ENCODE measurements around the gene ALCAM.
"Not testable (repeated sequence)": the region's sequence is repeated elsewhere in the genome, so short reads cannot be mapped to it uniquely, and the experiment has no call there.

ALCAM gene

GRCh38 chr3:105537371-105538080, 170.8 kb downstream of the ALCAM start:
- DNase-seq = no peak

DNA sequence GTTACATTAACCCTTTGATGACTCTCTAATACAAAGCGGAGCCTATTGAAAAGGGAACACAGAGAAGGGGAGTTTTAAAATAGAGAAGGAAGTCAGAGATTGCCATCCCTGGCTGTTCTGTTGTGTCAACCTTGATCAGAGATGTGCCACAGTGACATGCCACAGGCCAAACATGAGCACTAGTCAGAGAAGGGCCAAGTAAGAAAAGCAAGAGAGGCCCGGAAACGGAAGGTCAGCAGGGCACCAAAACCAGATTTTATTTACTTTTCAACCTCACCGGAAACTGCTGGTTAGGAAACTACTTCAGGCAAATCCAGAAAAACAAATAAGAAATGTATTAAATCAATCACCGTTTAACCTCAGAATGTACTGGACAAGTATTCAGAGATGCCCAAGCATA, 171.8 kb downstream of the ALCAM start:
- DNase-seq = no peak

DNA sequence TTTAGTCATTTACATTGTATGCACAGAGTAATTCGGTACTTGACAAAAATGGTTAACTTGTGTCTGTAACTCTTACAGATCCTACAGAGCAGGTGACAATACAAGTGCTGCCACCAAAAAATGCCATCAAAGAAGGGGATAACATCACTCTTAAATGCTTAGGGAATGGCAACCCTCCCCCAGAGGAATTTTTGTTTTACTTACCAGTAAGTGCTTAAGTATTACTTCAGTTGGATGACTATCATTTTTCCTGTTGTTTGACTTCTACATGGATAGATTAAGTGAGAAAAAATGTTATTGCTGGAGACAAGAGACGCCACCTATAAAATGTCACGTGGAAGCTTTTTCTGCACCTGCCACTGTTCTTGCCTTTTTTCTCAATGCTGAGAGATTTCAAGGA, 173.2 kb downstream of the ALCAM start:
- DNase-seq = no peak

DNA sequence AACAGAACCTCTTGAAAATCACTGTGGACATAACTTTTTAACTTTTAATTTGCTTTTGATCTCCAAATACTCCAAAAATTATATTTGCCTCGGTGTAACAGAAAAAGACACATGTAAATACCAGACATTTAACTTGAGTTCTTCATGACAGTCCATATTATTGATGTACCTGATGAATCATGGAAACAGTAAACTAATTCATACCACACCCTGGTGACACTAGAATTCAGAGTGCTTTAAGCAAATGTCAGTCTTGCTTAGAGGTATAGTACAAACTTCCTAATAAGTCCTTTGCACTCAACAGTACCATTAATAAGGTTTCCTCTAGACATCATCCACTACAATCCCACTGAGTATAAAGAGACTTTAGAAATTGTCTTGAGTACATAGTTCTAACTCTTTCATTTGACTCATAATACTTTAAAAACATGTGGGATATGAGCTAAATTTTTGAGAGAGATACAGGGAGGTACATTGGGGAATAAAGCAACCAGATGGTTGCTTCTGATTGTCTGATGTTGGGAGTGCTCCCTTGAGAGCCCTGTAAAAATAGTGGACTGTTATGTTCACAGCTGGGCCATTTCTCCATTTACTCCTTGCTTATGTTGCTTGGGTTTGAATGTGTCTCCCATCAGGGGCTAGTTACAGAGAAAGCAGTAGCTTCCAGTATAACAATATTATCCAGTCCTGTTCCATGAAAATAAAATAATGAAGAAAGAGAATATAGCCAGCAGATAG, 175.7 kb downstream of the ALCAM start:
- DNase-seq = no peak

DNA sequence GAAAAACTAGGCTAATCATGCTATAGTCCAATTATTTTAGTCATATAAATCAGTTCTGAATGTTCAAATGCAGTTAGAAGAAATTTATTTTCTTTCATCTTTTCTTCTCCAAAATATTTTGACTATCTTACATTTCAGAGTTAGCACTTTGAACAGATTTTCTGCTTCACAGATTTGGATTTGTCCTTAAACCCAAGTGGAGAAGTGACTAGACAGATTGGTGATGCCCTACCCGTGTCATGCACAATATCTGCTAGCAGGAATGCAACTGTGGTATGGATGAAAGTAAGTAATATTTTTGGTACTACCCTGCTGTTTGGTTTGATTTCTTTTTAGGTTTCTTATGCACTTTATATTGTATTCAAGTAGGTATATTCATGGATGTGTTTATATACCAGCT, 178.3 kb downstream of the ALCAM start:
- no peak for DNase-seq

DNA sequence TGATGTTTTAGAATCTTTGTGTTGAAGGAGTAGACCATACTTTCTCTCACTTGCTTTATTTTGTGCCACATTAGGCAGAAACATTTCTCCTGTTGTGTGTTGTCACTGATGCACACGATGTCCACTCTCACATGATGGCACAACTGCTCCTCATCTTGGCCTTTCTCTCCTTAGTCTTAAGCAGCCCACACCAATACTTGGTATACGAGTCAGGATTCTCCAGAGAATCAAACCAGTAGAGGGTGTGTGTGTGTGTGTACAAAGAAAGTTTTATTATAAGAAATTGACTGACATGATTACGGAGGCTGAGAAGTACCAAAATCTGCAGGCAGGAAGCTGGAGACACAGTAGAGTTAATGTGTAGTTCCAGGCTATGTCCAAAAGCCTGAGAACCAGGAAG, 187.1 kb downstream of the ALCAM start:
- no peak for DNase-seq

DNA sequence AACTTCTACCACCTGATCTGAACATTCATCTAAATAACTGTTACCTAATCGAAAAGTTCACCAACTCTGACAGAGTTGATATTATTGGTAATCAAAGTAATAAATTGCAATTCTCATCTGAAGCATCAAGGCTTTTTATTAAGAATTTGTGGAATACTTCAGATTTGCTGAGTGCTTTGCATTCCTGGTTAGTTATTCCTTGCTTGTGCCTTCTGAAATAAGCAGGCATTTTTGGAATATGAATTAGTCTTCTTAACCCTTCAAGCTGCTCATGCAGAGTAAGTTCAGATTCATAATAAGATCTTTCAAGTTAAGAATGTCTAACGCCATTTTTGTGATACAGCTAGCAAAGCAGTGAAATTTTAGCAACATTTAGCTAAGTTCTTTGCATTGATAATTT, 188.5 kb downstream of the ALCAM start:
- DNase-seq = no peak

- no peak for DNase-seq
Measured at GRCh38 chr3:105559856-105560255, 193.1 kb downstream of the ALCAM start.

- DNase-seq = no peak
Measured at GRCh38 chr3:105561876-105562275, 195.2 kb downstream of the ALCAM start.

DNA sequence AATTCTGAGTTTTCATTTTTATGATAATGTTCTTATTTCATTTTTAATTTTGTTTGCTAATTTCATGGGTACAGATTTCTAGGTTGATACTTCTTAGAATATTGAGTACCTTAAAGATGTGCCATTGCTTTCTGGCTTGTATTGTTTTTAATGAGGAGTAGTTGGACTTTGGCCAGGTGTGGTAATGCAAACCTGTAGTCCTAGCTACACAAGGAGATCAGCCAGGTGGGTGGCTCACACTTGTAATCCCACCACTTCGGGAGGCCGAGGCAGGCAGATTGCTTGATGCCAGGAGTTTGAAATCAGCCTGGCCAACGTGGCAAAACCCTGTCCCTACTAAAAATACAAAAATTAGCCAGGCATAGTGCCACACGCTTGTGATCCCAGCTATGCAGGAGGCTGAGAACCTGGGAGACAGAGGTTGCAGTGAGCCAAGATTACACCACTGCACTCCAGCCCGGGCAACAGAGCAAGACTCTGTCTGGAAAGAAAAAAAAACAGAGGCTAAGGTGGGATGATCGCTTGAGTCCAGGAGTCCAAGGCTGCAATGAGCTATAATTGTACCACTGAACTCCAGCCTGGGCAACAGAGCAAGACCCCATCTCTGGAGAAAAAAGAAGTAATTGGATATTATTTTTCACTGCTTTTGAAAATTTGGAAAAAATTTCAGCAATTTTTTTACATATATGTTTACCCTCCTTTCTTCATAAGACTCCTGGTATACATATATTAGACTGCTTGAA, 198.0 kb downstream of the ALCAM start:
- DNase-seq = no peak

GRCh38 chr3:105571005-105571404, 204.3 kb downstream of the ALCAM start:
- DNase-seq = no peak

- DNase-seq = no peak
Measured at GRCh38 chr3:105572501-105572900, 205.8 kb downstream of the ALCAM start.

DNA sequence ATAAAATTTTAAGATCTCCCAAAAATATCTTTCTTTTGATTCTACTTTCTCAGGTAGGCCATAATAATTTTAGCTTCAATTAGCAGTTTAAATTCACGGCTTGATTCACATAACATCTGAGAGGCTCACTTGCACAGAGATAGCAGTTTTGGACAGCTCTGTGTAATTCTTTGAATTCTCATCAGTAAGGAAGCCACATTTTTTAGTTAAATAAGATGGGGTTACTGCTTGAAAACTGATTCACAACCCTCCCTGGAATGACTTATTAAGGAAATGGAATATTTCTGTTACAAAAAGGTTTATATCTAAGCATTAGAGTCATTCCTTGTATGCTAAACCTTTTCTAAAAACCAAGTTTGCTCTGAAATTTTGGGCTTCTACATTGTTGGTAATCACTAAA, 212.7 kb downstream of the ALCAM start:
- DNase-seq = no peak

GRCh38 chr3:105580296-105580965, 213.7 kb downstream of the ALCAM start:
- no peak for DNase-seq

- no peak for DNase-seq
Measured at GRCh38 chr3:105582015-105582414, 215.3 kb downstream of the ALCAM start.

- no peak for DNase-seq
Measured at GRCh38 chr3:105584003-105584790, 217.5 kb downstream of the ALCAM start.

- no peak for DNase-seq
Measured at GRCh38 chr3:105593315-105593714, 226.6 kb downstream of the ALCAM start.

GRCh38 chr3:105594219-105594618, 227.5 kb downstream of the ALCAM start:
- no peak for DNase-seq

DNA sequence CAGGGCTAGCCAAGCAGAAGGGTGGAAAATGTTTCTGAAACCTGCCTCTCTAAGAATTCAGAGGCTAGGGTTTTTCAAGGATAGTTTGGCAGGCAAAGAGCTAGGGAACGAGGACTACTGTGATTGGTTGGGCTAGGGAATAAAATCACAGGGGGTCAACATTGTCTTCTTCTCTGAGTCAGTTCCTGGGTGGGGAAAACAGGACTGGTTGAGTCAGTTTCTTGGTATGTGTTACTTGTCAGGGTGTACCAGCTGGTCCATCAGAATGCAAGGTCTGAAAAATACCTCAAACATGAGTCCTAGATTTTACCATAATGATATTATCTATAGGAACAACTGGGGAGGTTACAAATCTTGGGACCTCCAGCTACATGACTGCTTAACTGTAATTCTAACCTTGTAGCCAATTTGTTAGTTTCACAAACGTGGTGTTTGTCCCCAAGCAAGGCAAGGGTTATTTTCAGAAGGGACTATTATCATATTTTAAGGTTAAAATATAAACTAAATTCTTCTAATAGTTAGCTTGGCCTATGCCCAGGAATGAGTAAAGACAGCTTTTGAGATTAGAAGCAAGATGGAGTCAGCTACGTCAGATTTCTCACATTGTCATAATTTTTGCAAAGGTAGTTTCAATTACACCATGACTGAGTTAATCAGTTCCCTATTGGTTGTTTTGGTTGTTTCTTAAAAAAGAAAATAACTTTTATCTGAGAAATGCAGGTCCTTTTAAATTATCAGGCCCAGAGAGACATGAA, 231.5 kb downstream of the ALCAM start:
- no peak for DNase-seq

GRCh38 chr3:105599350-105599749, 232.6 kb downstream of the ALCAM start:
- DNase-seq = no peak

DNA sequence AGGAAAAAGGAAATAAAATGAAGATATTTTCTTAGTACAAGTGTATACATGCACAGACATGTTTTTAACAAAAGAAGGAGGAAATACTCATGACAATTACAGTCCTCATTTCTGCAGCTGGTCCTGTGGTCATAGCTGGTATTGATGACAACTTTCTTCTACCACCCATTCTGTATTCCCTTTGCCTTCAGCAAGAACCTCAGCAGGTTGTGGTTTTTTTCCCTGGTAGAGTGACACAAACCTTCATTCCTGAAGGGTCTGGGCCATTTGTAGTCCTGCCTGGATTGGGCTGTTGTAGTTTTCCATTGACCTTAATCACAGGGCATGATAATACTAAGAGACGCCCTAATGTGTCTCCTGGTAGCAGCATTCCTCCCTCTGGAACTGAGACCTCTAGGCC, 235.0 kb downstream of the ALCAM start:
- not testable (repeated sequence) for DNase-seq

GRCh38 chr3:105602286-105602685, 235.6 kb downstream of the ALCAM start:
- not testable (repeated sequence) for DNase-seq

Data from CD4-positive, alpha-beta T cell treated with Interleukin-21 for 1 hour (primary cell).